Neural progenitor cell (in vitro differentiated cells): Measurements from ENCODE around the gene MRPS34.

ENCODE experiments used
- EZH2phosphoT487 ChIP-seq: fragments of 200-600 bp; sonication (generic); IDR thresholded peaks from 2 replicates; pipeline ENCODE4 v1.6.1; 2017; ENCODE audit warnings: antibody characterized with exemption
- TF ChIP-seq, protein P1 (sequence below): fragments of 200-600 bp; sonication (generic); IDR thresholded peaks from 2 replicates; pipeline ENCODE4 v1.5.1; 2017; ENCODE audit warnings: antibody characterized with exemption, mild to moderate bottlenecking

DNA sequence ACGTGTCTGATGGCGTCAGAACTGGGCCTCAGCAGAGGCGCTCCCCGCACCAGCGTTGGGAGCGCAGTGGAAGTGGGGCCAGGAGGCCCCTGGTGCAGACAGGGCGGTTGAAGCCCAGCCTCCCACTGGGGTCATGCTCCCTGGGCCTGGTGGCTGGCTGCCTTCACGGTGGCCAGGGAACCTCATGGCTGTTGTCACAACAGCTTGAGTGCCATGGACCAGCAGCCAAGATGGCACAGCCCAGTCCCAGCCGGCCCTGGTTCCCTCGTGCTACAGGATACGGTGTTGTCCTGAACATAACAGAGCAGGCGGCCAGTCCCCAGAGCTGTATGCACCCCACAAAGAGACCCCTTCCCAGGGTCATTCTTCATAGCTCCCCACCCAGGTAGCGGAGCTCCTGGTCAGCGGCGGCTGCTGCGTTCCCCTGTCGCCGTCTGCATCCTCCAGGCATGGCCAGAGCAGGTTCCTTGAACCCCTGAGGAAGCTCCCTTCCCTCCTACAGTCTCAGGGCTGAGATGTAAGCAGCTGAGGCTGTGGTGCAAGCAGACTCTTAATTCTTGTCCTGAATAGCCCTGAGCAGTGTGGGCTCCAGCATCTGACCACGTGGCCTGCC lies 31.3 kb downstream of the MRPS34 start:
- TF ChIP-seq, protein P1, sequence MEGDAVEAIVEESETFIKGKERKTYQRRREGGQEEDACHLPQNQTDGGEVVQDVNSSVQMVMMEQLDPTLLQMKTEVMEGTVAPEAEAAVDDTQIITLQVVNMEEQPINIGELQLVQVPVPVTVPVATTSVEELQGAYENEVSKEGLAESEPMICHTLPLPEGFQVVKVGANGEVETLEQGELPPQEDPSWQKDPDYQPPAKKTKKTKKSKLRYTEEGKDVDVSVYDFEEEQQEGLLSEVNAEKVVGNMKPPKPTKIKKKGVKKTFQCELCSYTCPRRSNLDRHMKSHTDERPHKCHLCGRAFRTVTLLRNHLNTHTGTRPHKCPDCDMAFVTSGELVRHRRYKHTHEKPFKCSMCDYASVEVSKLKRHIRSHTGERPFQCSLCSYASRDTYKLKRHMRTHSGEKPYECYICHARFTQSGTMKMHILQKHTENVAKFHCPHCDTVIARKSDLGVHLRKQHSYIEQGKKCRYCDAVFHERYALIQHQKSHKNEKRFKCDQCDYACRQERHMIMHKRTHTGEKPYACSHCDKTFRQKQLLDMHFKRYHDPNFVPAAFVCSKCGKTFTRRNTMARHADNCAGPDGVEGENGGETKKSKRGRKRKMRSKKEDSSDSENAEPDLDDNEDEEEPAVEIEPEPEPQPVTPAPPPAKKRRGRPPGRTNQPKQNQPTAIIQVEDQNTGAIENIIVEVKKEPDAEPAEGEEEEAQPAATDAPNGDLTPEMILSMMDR = no peak
- TF ChIP-seq EZH2phosphoT487 = no peak
